ENCODE measurements around the gene KCNH1.

The KCNH1 gene

DNA sequence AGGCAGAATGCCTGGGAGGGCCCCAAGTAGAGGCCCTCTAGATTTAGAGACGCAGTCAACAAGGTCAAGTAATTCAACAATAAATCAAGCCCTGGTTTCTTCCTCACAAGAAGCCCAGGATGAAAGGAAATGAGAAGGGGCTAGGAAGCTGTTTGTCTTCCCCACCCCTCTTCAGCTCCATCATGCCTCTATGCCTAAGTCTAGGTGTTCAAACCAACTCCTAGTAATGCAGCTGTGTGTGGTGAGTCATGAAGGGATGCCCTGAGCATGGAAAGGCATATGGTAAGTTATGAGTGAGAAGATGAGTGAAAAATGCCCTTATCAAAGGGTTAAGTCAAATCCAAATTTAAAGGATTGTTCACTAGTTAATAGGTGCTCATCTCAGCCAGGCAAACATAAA, 339.5 kb downstream of the KCNH1 start:
- no peak for DNase-seq

- no peak for DNase-seq
Measured at GRCh38 chr1:210792250-210793102, 341.5 kb downstream of the KCNH1 start.

GRCh38 chr1:210790196-210790595, 343.8 kb downstream of the KCNH1 start:
- DNase-seq = no peak

DNA sequence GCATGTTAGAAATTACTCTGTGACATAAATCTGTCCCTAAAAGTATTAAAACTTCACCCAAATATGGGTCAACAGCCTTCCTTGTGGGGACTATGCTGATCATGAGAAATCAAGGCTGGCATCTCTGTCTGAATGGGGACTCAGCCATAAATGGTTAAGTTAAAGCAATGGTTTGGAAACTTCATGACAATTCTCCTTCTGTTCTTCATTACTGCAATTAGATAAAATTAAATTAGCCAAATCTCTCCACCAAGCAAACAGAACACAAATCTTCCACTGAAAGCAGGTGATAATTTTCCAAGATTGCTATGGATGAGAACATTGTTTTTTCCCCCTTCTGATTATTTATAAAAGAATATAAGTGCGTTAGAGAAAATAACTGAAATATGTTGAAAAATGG, 346.1 kb downstream of the KCNH1 start:
- no peak for DNase-seq

- DNase-seq = no peak
Measured at GRCh38 chr1:210786546-210786945, 347.4 kb downstream of the KCNH1 start.

DNA sequence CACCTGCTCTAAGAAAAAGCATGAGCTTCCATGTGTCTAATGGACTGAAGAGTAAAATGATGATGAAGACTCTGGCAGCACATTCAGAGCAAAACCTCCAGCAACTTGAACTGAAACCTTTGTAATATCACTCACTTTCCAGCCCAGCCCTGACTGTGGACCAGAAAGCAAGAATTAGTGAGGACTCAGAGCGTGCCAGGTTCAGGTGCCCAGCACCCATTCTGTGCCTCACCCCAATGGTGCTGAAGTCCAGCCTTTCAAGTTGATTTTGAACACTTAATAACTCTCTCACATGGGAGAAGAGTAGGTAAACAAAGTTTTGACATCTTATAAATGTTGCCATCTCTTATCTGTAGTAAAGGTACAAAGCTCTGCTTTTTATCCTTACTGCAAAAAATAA, 350.0 kb downstream of the KCNH1 start:
- no peak for DNase-seq

DNA sequence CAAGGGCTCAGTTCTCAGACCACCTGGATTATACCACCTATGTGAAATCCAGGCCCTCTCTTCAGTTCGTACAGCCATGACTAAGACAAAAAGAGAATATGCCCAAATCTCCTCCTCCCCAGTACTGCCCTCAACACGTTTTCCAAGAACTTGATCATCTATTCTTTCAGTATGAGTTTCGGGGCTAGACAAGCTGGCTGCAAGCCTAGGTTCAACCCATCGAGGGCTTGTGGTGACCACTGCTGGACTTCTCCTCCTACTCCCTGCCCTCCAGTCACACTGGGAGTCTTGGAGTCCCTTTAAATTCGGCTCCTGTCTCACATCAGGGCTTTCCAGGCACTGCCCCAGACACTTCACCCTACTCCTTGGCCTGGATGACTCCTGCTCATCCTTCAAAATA, 352.3 kb downstream of the KCNH1 start:
- DNase-seq = no peak

DNA sequence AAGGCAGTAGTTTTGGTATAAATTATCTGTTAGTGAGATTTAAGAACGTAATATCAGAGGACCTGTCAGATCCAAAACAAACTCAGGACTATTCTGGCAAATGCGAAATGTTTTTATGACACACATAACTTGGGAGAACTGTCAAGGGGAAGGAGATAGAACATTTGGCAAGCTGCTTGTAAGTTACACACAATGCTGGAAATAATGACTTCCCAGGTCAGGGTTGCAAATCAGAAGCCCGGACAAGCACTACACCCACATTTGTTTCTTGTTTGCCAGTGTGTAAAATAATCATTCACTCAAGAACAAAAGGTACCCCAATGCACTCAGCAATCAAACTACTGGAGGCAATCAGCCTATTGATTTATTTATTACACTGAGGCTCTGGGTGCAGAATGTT, 354.7 kb downstream of the KCNH1 start:
- DNase-seq = no peak

- DNase-seq = no peak
Measured at GRCh38 chr1:210777914-210778313, 356.0 kb downstream of the KCNH1 start.

- no peak for DNase-seq
Measured at GRCh38 chr1:210776712-210777111, 357.2 kb downstream of the KCNH1 start.

GRCh38 chr1:210775289-210775688, 358.7 kb downstream of the KCNH1 start:
- DNase-seq = no peak

DNA sequence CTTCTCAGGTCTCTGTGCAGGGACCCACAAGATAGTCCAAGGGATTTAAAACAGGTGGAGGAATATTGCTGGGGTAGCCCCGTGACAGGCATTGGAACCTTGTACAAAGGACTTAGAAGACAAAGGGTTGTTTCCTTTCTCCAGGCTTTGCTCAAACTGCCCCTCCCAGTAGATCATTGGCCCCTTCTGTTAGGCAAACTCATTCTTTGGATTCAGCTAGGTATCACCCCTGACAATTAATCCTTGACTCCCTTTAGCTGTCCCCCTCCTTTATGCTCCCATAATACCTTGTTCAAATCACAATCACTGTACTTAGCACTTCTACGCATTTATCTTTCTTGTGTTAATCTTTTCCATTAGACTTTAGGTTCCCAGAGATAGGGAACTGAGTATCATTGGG, 360.5 kb downstream of the KCNH1 start:
- no peak for DNase-seq

DNA sequence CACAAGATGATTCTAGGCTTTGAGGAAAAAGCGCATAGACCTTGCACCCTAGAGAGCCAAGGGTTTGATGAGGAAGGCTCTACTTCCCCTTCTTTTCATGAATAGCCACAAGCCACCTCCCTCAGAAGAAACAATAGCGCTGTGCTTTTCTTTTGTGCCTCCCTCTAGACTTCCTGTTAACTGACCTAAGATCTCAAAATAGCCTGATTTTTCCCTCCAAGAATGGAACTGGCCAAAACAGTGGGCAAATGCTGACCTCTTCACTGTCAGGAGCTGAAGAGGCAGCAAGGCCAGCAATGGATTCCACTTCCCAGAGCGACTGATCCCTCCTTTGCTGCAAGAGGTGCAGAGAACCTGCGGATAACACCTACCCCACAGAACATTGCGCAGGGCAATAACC, 362.8 kb downstream of the KCNH1 start:
- no peak for DNase-seq

DNA sequence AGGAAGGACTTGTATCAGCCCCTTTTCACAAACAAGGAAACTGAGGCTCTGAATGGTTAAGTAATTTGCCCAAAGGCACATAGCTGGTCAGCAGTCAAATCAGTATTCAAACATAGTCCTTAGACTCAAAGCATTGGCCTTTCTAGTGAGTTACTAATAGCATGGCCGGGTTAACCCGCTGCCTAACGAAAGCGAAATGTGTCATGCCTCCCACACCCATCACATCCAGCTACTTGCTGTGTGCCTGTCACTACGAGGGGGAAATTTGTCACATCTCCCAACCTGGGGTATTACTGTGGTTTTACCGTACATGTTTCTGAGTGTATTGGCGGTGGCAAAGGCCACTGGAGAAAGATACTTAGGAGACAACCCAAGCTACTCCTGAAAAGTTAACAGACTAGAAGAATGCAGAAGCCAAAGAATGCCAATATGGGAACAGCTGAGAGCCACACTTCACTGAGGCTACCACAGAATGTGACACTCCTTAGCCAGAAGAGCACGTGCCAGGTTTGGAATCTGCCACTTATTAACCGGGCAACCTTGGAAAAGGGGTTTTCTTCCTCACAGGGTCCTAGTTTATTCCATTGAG, 363.5 kb downstream of the KCNH1 start:
- DNase-seq = no peak

GRCh38 chr1:210769473-210769872, 364.5 kb downstream of the KCNH1 start:
- no peak for DNase-seq

DNA sequence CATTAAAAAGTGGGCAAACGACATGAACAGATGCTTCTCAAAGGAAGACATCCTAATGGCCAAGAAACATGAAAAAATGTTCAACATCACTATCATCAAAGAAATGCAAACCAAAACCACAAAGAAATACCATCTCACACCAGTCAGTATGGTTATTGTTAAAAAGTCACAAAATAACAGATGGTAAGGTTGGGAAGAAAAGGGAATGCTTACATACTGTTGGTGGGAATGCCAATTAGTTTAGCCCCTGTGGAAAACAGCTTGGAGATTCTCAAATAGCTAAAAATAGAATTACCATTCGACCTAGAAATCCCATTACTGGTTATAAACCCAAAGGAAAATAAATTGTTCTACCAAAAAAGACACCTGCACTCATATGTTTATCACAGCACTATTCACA, 369.4 kb downstream of the KCNH1 start:
- no peak for DNase-seq

- DNase-seq = no peak
Measured at GRCh38 chr1:210758761-210759160, 375.2 kb downstream of the KCNH1 start.

DNA sequence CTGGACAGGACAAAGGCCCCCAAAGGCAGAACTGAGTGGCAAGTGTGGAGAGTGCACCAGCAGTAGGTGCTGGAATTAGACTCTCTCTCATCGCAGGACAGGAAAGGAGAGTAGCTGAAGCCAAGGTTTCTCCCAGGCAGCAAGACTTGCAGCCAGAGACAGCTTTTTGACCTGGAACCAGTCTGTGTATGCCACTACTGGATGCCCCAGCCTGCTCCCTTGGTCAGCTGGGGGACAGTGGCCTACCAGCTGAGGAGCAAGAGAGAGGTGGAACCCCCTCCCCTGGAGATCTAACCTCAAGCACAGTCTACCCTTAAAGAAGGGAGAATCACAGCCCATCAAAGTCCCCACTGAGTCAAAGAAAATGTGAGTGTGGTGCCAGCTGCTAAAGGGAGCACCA, 375.7 kb downstream of the KCNH1 start:
- no peak for DNase-seq

DNA sequence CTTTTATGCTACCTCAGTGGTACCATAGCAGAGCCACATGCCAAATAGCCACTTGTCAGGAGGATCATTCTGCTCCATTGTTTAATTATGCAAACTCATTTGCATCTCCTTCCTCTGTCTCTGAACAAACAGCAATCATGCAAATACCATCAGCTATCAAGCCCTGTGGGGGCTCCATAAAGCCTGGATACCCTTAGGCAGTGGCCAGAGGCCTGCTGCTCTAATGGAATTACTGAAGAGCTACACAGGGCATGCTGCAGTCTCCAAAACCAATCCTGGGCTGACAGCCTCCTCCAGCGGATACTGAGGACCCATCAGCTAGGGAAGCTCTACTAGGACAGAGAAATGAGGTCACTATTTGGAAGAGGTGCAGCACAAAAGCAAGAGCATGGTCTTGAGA, 376.3 kb downstream of the KCNH1 start:
- DNase-seq = no peak

DNA sequence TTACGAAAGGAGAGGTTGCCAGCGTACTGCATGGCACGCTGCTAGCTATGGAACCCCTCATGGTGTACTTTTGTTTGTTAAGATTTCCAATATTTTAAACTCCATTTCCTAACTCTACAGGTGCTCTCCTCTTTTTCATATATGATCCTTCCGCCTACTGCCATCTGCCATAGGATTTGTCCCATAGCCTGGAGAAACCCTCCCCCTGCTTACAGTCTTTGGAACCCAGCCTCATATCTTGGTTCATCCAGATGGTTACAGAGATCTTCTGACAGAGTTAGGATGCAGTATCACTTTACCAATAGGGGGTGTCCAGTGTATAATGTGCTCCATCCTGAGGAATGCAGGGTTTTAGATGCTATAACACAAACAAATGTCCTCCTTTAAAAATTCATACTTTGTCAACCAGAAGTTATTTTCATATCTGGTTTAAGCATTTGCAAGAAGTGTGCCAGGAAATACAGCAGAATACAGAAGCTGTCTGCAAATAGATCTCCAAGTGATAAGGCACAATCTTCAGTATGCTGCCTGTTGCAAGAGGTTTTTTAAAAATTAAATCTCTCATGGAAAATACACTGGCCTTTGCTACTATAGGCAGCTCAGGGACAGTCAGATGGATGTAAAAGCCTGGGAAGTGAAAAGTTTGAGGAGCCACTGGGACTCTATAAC, 377.8 kb downstream of the KCNH1 start:
- no peak for DNase-seq

DNA sequence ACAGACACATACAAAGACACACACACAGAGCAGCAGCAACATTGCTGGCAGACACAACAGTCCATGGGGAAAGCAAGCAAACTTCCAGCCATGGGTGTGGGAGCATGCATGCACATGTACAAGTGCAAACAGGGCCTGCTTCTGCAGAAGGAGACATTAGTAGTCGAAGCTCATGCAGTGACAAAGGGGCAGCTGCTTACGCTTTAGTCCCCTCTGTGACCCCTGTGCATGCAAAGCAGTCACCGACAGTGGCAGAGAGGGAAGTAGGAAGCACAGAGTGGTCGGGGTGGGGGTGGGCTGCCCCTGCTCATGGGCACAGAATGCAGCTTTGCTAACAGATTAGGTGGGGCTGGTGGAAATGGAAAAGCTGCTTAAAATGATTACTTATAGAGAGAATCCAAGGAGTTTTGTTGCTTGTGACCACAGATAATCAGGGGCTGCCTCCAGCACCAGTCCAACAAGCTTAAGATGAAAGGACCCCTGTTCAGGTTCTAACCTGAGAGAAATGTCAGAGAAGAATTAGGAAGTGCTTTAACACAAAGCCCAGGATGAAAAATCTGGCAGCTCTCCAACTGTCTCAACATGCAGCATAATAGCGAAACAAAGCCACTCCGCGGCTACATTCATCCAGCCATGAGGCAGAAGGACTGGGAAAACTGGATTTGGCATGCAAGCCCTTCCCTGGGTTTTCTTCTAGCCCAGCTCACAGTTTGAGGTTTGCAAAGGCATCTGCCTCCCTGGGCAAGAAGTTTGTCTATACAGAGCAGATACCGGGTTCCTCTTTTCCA, 378.9 kb downstream of the KCNH1 start:
- no peak for DNase-seq

GRCh38 chr1:210751911-210752310, 382.0 kb downstream of the KCNH1 start:
- no peak for DNase-seq

DNA sequence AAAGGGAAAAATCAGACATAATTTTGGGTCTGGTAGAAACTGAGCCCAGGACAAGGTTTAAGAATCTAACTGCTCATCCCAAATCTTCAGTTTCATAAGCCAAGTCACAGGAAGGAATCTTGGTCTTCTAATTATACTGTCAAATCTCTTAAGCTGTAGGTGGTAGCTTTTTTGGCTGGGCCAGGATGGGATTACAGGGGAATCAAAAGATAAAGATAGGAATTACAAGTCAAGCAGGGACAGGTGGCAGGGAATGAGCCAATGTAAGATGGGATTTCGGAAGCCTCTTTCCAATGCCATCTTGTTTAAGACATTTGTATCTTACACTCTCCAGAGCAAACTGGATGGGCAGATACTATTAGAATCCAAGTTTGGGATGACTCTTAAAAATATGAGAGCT, 383.5 kb downstream of the KCNH1 start:
- no peak for DNase-seq

Measured in right forelimb (tissue), 1 donor.